Measurements from ENCODE around the gene HPGDS.

DNA sequence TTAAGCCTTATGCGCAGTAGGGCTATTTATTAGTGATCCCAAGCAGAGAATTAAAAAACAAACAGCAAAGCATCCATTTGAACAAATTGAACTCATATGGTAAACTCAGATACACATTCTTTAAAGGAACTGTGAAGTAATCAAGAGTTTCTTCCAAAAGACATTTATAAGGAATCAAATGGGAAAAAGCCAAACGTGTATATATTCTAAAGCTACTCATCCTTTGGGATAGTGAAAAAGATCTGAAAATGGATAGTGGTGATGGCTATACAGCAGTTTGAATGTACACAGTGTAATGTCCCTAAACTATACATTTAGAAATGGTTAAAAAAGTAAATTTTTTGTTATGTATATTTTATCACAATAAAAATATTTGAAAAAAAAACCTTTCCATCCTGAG is 16.6 kb upstream of the HPGDS start:
- TF ChIP-seq HDGF (IDR thresholded peaks at IDR 0.05; ENCODE audit: borderline replicate concordance) (no peak), ZNF384 (IDR thresholded peaks at IDR 0.05) (no peak), ARNT (IDR thresholded peaks at IDR 0.05) (no peak), SP1 (IDR thresholded peaks at IDR 0.05) (no peak), NFRKB (IDR thresholded peaks at IDR 0.05) (no peak), BHLHE40 (IDR thresholded peaks at IDR 0.05; ENCODE audit: borderline replicate concordance) (no peak), ELF4 (IDR thresholded peaks at IDR 0.05) (no peak)
